IMR-90 (cell line): ENCODE results near the gene STX8. TPM values are rescaled to one million over a fixed set of nuclear protein-coding genes. Genes with fewer than 3 reads are reported as not detected.
A peak's percentile ranks its signal among the peaks of the same experiment; 100 is the strongest.

ENCODE experiments used
- ATAC-seq: fragments of 200-7000 bp; cut with Tn5 transposase; 2 replicates; pipeline ENCODE4 v1.9.1; 2020; ENCODE audit warnings: low read depth, mild to moderate bottlenecking, moderate library complexity
- BruUV-seq: library from RNA; stranded (reverse); fragments of 400-500 nt; replicated peaks from 2 replicates; lab custom pipeline; 2021; lab: Mats Ljungman, UMichigan
- CTCF ChIA-PET: fragments of 300-600 bp; formaldehyde crosslinking; extraction: SDS; loops from one replicate; lab custom pipeline; 2021; ENCODE audit warnings: antibody characterized with exemption; lab: Yijun Ruan, JAX
- POLR2A ChIA-PET: fragments of 300-600 bp; sonication (Branson Sonifier 250); formaldehyde crosslinking; loops from one replicate; lab custom pipeline; 2022; ENCODE audit warnings: antibody characterized with exemption; ENCODE audit not compliant: unreplicated experiment; lab: Charles Lee
- DNase-seq: peaks from one replicate; pipeline ENCODE4 v3.0.0; 2013
- H2AFZ ChIP-seq: replicated peaks from 2 replicates; pipeline ENCODE3; 2013; ENCODE audit warnings: low read length, mild to moderate bottlenecking; ENCODE audit not compliant: poor library complexity
- H2AK5ac ChIP-seq: 2 replicates; pipeline ENCODE4 v1.6.1; 2013; ENCODE audit warnings: low read depth, low read length, inconsistent platforms
- H2AK9ac ChIP-seq: replicated peaks from 2 replicates; pipeline ENCODE3; 2013; ENCODE audit warnings: mild to moderate bottlenecking, low read depth, low read length, moderate library complexity; ENCODE audit not compliant: poor library complexity
- H2BK120ac ChIP-seq: 2 replicates; pipeline ENCODE4 v1.6.1; 2013; ENCODE audit warnings: low read depth, low read length, inconsistent platforms
- H2BK15ac ChIP-seq: 3 replicates; pipeline ENCODE4 v1.6.1; 2013; ENCODE audit warnings: low read depth, low read length, inconsistent platforms
- H2BK20ac ChIP-seq: 2 replicates; pipeline ENCODE4 v1.6.1; 2013; ENCODE audit warnings: low read depth, mild to moderate bottlenecking, inconsistent platforms, low read length, moderate library complexity
- H2BK5ac ChIP-seq: 2 replicates; pipeline ENCODE4 v1.6.1; 2013; ENCODE audit warnings: mild to moderate bottlenecking, low read depth, low read length, inconsistent platforms; ENCODE audit not compliant: poor library complexity, severe bottlenecking
- H3K14ac ChIP-seq: replicated peaks from 2 replicates; pipeline ENCODE4 v1.6.1; 2013; ENCODE audit warnings: low read depth, low read length, inconsistent platforms
- H3K18ac ChIP-seq: 2 replicates; pipeline ENCODE4 v1.6.1; 2013; ENCODE audit warnings: low read depth, low read length, control low read depth
- H3K23ac ChIP-seq: 2 replicates; pipeline ENCODE4 v1.6.1; 2013; ENCODE audit warnings: low read depth, low read length, inconsistent platforms
- H3K27ac ChIP-seq: 2 replicates; pipeline ENCODE4 v1.5.1; 2013; ENCODE audit warnings: mild to moderate bottlenecking, control low read depth, low read length; ENCODE audit not compliant: insufficient read depth
- H3K27me3 ChIP-seq: 2 replicates; pipeline ENCODE4 v1.6.1; 2013; ENCODE audit warnings: low read length; ENCODE audit not compliant: control insufficient read depth, insufficient read depth
- H3K36me3 ChIP-seq: 2 replicates; pipeline ENCODE4 v1.6.1; 2013; ENCODE audit warnings: low read length, mixed read lengths; ENCODE audit not compliant: control insufficient read depth, insufficient read depth
- H3K4ac ChIP-seq: 2 replicates; pipeline ENCODE4 v1.6.1; 2013; ENCODE audit warnings: low read depth, low read length, inconsistent platforms
- H3K4me1 ChIP-seq: 2 replicates; pipeline ENCODE4 v1.6.1; 2013; ENCODE audit warnings: low read length, mixed read lengths; ENCODE audit not compliant: control insufficient read depth, insufficient read depth
- H3K4me2 ChIP-seq: 2 replicates; pipeline ENCODE4 v1.6.1; 2013; ENCODE audit warnings: low read depth, mild to moderate bottlenecking, control low read depth, low read length, moderate library complexity
- H3K4me3 ChIP-seq: 2 replicates; pipeline ENCODE4 v1.5.1; 2013; ENCODE audit warnings: low read depth, mild to moderate bottlenecking, control low read depth, low read length, moderate library complexity; ENCODE audit not compliant: insufficient read depth
- H3K56ac ChIP-seq: 2 replicates; pipeline ENCODE4 v1.6.1; 2013; ENCODE audit warnings: low read length, inconsistent platforms; ENCODE audit not compliant: insufficient read depth; ENCODE audit errors: extremely low read depth
- H3K79me1 ChIP-seq, 2 experiments: 2 replicates each; pipeline ENCODE4 v1.6.1; 2013; ENCODE audit warnings: low read length in 2 of 2, inconsistent platforms in 1 of 2, low read depth in 1 of 2
- H3K9ac ChIP-seq: 2 replicates; pipeline ENCODE4 v1.6.1; 2013; ENCODE audit warnings: low read depth, low read length, control low read depth
- H3K9me1 ChIP-seq: 2 replicates; pipeline ENCODE4 v1.6.1; 2013; ENCODE audit warnings: low read length, inconsistent platforms; ENCODE audit not compliant: insufficient read depth
- H3K9me3 ChIP-seq: 2 replicates; pipeline ENCODE4 v1.6.1; 2013; ENCODE audit warnings: low read length; ENCODE audit not compliant: control insufficient read depth, insufficient read depth
- H4K20me1 ChIP-seq: 2 replicates; pipeline ENCODE4 v1.6.1; 2013; ENCODE audit warnings: low read length, inconsistent platforms; ENCODE audit not compliant: insufficient read depth
- H4K5ac ChIP-seq: 2 replicates; pipeline ENCODE4 v1.6.1; 2013; ENCODE audit warnings: mild to moderate bottlenecking, low read depth, low read length, control low read depth
- H4K8ac ChIP-seq, 2 experiments: 2 replicates each; pipeline ENCODE4 v1.6.1; 2013; ENCODE audit warnings: low read depth in 2 of 2, low read length in 2 of 2, control low read depth in 1 of 2, inconsistent platforms in 1 of 2
- H4K91ac ChIP-seq: 2 replicates; pipeline ENCODE4 v1.6.1; 2013; ENCODE audit warnings: low read depth, low read length, inconsistent platforms; ENCODE audit not compliant: insufficient read depth
- BHLHE40 ChIP-seq: fragments of 150-350 bp; IDR thresholded peaks from 2 replicates; pipeline ENCODE4 v1.6.1; 2016; ENCODE audit warnings: mild to moderate bottlenecking, low read depth, low read length
- CEBPB ChIP-seq: IDR thresholded peaks from 2 replicates; pipeline ENCODE4 v1.6.1; 2012; ENCODE audit warnings: low read depth, low read length, improper control_type of control experiment
- CHD1 ChIP-seq: IDR thresholded peaks from 2 replicates; pipeline ENCODE4 v1.6.1; 2012; ENCODE audit warnings: low read depth, low read length, improper control_type of control experiment
- MAFK ChIP-seq: IDR thresholded peaks from 2 replicates; pipeline ENCODE4 v1.6.1; 2012; ENCODE audit warnings: low read depth, low read length, improper control_type of control experiment
- MAZ ChIP-seq: IDR thresholded peaks from 2 replicates; pipeline ENCODE4 v1.6.1; 2012; ENCODE audit warnings: low read depth, mild to moderate bottlenecking, low read length, improper control_type of control experiment, moderate library complexity, borderline replicate concordance
- MXI1 ChIP-seq: IDR thresholded peaks from 2 replicates; pipeline ENCODE4 v1.6.1; 2012; ENCODE audit warnings: low read depth, mild to moderate bottlenecking, low read length, moderate library complexity, borderline replicate concordance
- NFE2L2 ChIP-seq: fragments of 150-350 bp; IDR thresholded peaks from 2 replicates; pipeline ENCODE4 v1.6.1; 2016; ENCODE audit warnings: low read depth, mild to moderate bottlenecking, low read length
- POLR2A ChIP-seq: IDR thresholded peaks from 2 replicates; pipeline ENCODE4 v1.6.1; 2012; ENCODE audit warnings: mild to moderate bottlenecking, low read depth, low read length
- RAD21 ChIP-seq: IDR thresholded peaks from 2 replicates; pipeline ENCODE4 v1.6.1; 2012; ENCODE audit warnings: low read length, improper control_type of control experiment
- RFX5 ChIP-seq: IDR thresholded peaks from 2 replicates; pipeline ENCODE4 v1.8.0; 2012; ENCODE audit warnings: low read depth, mild to moderate bottlenecking, low read length, moderate library complexity
- SMC3 ChIP-seq: fragments of 150-350 bp; IDR thresholded peaks from 2 replicates; pipeline ENCODE4 v1.6.1; 2016; ENCODE audit warnings: low read depth, mild to moderate bottlenecking, antibody characterized with exemption, low read length, moderate library complexity
- WGBS, 2 experiments: methylation state at CpG; one replicate each; pipeline versions ENCODE4 v1.1.5 to v1.1.7; 2013; ENCODE audit warnings: missing lambda C conversion rate in 2 of 2; ENCODE audit not compliant: insufficient read length in 1 of 2; ENCODE audit errors: extremely low coverage in 2 of 2; 5-methylcytosine and 5-hydroxymethylcytosine counted together
- dilution Hi-C: fragments of 300-500 bp; cut with HindIII; formaldehyde crosslinking; loops from one replicate; pipeline ENCODE4 v1.14.3; 2018; ENCODE audit warnings: low sequenced_read_pairs; ENCODE audit not compliant: unreplicated experiment
- in situ Hi-C: fragments of 300-500 bp; cut with MboI; formaldehyde crosslinking; loops from 3 replicates; pipeline ENCODE4 v1.14.3; 2019; ENCODE audit warnings: low sequenced_read_pairs, inconsistent platforms, mixed read lengths
- intact Hi-C: fragments of 100-400 bp; cut with micrococcal nuclease; formaldehyde crosslinking; loops from 2 replicates; pipeline ENCODE4 v1.10.0; 2022
- polyA plus RNA-seq, 3 experiments: library from polyadenylated mRNA; depleted of rRNA; stranded (reverse); fragments of >200 nt; gene quantifications; 2 replicates each; pipeline ENCODE4 v1.2.3, GENCODE V29; 2012; ENCODE audit warnings: low replicate concordance in 1 of 3
- total RNA-seq: library from RNA; depleted of rRNA; stranded (reverse); fragments of >200 nt; gene quantifications from 2 replicates; pipeline ENCODE4 v1.2.3, GENCODE V29; 2012
- TF ChIP-seq, protein P1 (sequence below): conservative IDR thresholded peaks from 2 replicates; pipeline ENCODE4 v1.5.1; 2012; ENCODE audit warnings: mild to moderate bottlenecking, low read depth, low read length, improper control_type of control experiment
- TF ChIP-seq, protein P2 (sequence below): fragments of 150-350 bp; IDR thresholded peaks from 2 replicates; pipeline ENCODE4 v1.6.1; 2017; ENCODE audit warnings: mild to moderate bottlenecking, antibody characterized with exemption, low read length, low read depth

The STX8 gene
- total and polyA plus RNA-seq, 2 of the 4 experiments (the other 2 are of a cell fraction): 26.5 to 47.0 TPM

DNA sequence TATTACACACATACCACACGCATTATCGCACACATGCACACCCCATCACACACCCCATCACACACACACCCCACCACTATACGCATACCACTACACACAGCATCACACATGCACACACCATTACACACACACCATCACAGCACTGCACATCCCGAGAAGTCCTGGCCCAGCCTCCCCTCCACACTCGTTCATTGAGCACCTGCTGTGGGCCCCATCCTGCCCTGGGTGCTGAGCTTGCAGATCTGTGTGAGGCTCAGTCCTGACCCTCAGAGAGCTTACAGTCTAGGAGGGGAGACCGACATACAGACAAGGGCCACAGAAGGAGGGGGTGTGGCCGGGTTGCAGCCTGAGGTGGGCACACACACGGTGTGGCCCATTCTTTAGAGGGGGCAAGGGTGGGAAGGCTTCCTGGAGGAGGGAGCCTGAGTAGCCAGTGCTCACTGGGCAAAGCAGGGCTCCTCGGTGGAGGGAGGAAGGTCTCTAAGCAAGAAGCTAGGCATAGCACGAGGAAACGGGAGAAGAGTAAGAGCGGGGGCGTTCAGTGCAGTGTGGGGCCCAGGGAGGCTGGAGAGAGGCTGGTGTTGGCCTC, 347.7 kb downstream of the STX8 start (continued):
- TF ChIP-seq, protein P1, sequence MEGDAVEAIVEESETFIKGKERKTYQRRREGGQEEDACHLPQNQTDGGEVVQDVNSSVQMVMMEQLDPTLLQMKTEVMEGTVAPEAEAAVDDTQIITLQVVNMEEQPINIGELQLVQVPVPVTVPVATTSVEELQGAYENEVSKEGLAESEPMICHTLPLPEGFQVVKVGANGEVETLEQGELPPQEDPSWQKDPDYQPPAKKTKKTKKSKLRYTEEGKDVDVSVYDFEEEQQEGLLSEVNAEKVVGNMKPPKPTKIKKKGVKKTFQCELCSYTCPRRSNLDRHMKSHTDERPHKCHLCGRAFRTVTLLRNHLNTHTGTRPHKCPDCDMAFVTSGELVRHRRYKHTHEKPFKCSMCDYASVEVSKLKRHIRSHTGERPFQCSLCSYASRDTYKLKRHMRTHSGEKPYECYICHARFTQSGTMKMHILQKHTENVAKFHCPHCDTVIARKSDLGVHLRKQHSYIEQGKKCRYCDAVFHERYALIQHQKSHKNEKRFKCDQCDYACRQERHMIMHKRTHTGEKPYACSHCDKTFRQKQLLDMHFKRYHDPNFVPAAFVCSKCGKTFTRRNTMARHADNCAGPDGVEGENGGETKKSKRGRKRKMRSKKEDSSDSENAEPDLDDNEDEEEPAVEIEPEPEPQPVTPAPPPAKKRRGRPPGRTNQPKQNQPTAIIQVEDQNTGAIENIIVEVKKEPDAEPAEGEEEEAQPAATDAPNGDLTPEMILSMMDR: no peak
- TF ChIP-seq RAD21 (no peak), BHLHE40 (no peak), MAFK (no peak)

DNA sequence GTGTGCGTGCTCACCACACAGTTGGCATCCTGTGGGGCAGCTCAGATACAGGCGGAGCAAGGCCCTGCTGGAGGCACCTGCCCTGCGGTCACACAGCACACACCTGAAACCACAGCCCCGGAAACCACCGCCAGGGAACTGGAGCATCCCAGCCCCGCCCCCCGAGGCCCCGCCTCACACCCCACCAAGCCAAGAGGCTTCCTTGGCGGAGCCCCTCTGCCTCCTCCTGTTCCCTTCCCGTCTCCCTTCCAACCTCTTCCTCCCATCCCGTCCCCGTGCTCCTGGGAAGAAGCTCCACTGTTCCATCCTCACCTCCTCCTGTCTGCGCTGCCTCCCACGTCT, 348.9 kb downstream of the STX8 start:
- Histone ChIP-seq H3K27me3 (no peaks in the 10 kb centered on the region), H2AK9ac (no peak overlapping the region)
- ATAC-seq: no peak
- TF ChIP-seq MAFK: no peak
- no peak for TF ChIP-seq CHD1
- no peak for TF ChIP-seq POLR2A
- TF ChIP-seq, protein P1: no peak
- TF ChIP-seq CEBPB: no peak
- TF ChIP-seq NFE2L2: no peak
- no peak for TF ChIP-seq SMC3
- TF ChIP-seq, protein P2, sequence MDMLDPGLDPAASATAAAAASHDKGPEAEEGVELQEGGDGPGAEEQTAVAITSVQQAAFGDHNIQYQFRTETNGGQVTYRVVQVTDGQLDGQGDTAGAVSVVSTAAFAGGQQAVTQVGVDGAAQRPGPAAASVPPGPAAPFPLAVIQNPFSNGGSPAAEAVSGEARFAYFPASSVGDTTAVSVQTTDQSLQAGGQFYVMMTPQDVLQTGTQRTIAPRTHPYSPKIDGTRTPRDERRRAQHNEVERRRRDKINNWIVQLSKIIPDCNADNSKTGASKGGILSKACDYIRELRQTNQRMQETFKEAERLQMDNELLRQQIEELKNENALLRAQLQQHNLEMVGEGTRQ: no peak
- TF ChIP-seq MXI1: no peak
- TF ChIP-seq MAZ: no peak
- no peak for TF ChIP-seq RAD21
- TF ChIP-seq RFX5: no peak

More for the DNA sequence above, 348.9 kb downstream of the STX8 start:
- no peak overlapping the region for H3K4me2 ChIP-seq
- H2AFZ ChIP-seq: no peak overlapping the region
- ChIA-PET CTCF (no interaction called here), POLR2A (no interaction called here)
- no peak overlapping the region for H3K27ac ChIP-seq
- no peaks in the 10 kb centered on the region for H4K20me1 ChIP-seq
- H2AK5ac ChIP-seq: no peak overlapping the region
- H3K4ac ChIP-seq: no peak overlapping the region
- no peaks in the 10 kb centered on the region for H3K36me3 ChIP-seq
- no peak overlapping the region for H4K91ac ChIP-seq
- H2BK120ac ChIP-seq: no peak overlapping the region
- in situ Hi-C loops (no loop called here), dilution Hi-C loops (no loop called here), intact Hi-C loops (no loop called here)
- no peak overlapping the region for H2BK15ac ChIP-seq
- no peak overlapping the region for H4K5ac ChIP-seq
- H4K8ac ChIP-seq: no peak overlapping the region
- no peaks in the 10 kb centered on the region for H3K9me1 ChIP-seq
- H3K79me1 ChIP-seq: no peaks in the 10 kb centered on the region
- no TSS peak for BruUV-seq
- H3K23ac ChIP-seq: no peak overlapping the region
- DNase-seq: no peak
- H3K4me3 ChIP-seq: no peak overlapping the region
- WGBS, 2 experiments: 52% methylated on average over 7 of the region's 14 CpGs; no CpG with 5 or more reads in 1 of the 2 experiments
- H2BK5ac ChIP-seq: peak overlapping the region; percentile 42
- H2BK20ac ChIP-seq: no peak overlapping the region
- H3K9me3 ChIP-seq: no peaks in the 10 kb centered on the region
- peaks cover 8% of the 10 kb centered on the region; the same call in 1 of the 2 replicates for H3K4me1 ChIP-seq
- no peak overlapping the region for H3K56ac ChIP-seq
- H3K14ac ChIP-seq: no peak overlapping the region
- H3K9ac ChIP-seq: no peak overlapping the region
- H3K18ac ChIP-seq: no peak overlapping the region
